NCI-H146 (cell line): ENCODE data around the gene DNAJB14.
"Not testable (repeated sequence)": the region's sequence is repeated elsewhere in the genome, so short reads cannot be mapped to it uniquely, and the experiment has no call there.

ENCODE experiments used
- DNase-seq: peaks from one replicate; lab custom pipeline; 2025; lab: John Stamatoyannopoulos, UW

DNAJB14 gene

GRCh38 chr4:99946356-99947189 lies at the start of gene DNAJB14:
Gene DNAJB14 (minus strand): TSS chr4:99946618. CDS start chr4:99946571, 47 bp downstream.
- peak; percentile 39 for DNase-seq

- no peak for DNase-seq
Measured at GRCh38 chr4:99991741-99992140, 45.3 kb upstream of the DNAJB14 start.

GRCh38 chr4:99987681-99988080 lies 41.3 kb upstream of the DNAJB14 start:
- no peak for DNase-seq

- DNase-seq: no peak
Measured at GRCh38 chr4:99986792-99987191, 40.4 kb upstream of the DNAJB14 start.

GRCh38 chr4:99983289-99983943 lies 37.0 kb upstream of the DNAJB14 start:
- DNase-seq: no peak

- DNase-seq: no peak
Measured at GRCh38 chr4:99979872-99980271, 33.5 kb upstream of the DNAJB14 start.

GRCh38 chr4:99971453-99972111 lies 25.2 kb upstream of the DNAJB14 start:
- DNase-seq: no peak

- DNase-seq: no peak
Measured at GRCh38 chr4:99968330-99968729, 21.9 kb upstream of the DNAJB14 start.

GRCh38 chr4:99966692-99967091 lies 20.3 kb upstream of the DNAJB14 start:
- no peak for DNase-seq

GRCh38 chr4:99965674-99966350 lies 19.4 kb upstream of the DNAJB14 start:
- DNase-seq: no peak

GRCh38 chr4:99965173-99965572 lies 18.8 kb upstream of the DNAJB14 start:
- no peak for DNase-seq

GRCh38 chr4:99961711-99962110 lies 15.3 kb upstream of the DNAJB14 start:
- no peak for DNase-seq

GRCh38 chr4:99960648-99961047 lies 14.2 kb upstream of the DNAJB14 start:
- DNase-seq: no peak

- not testable (repeated sequence) for DNase-seq
Measured at GRCh38 chr4:99958207-99958606, 11.8 kb upstream of the DNAJB14 start.

GRCh38 chr4:99950913-99951254 lies 4.5 kb upstream of the DNAJB14 start:
- DNase-seq: no peak

- DNase-seq: peak; percentile 94
Measured at GRCh38 chr4:99949999-99950912, 3.8 kb upstream of the DNAJB14 start, which contains the start of gene H2AZ1. Gene H2AZ1 (minus strand): TSS chr4:99950275. CDS start chr4:99950170, 105 bp downstream.

GRCh38 chr4:99949034-99949998 lies 2.9 kb upstream of the DNAJB14 start:
- peak; percentile 81 for DNase-seq

- DNase-seq: no peak
Measured at GRCh38 chr4:99947608-99948007, 1.2 kb upstream of the DNAJB14 start.

- DNase-seq: no peak
Measured at GRCh38 chr4:99947190-99947578, 766 bp upstream of the DNAJB14 start.
